Activated CD4-positive, alpha-beta T cell treated with anti-CD3 and anti-CD28 coated beads, Interleukin-2, amount 10 ng/mL, durations not matched to agents 24 days and 14 days (primary cell): Measurements from ENCODE around the gene BAZ1B. TPM values are rescaled to one million over a fixed set of nuclear protein-coding genes. Genes with fewer than 3 reads are reported as not detected.
"Not testable (repeated sequence)": the region's sequence is repeated elsewhere in the genome, so short reads cannot be mapped to it uniquely, and the experiment has no call there.

ENCODE experiments used
- DNase-seq: peaks from one replicate; pipeline ENCODE4 v3.0.0; 2022
- H3K27ac Mint-ChIP-seq: one replicate; pipeline ENCODE4 v1.8.0; 2022; ENCODE audit warnings: mild to moderate bottlenecking, mixed read lengths
- H3K27me3 Mint-ChIP-seq: one replicate; pipeline ENCODE4 v1.8.0; 2022; ENCODE audit warnings: mixed read lengths
- H3K36me3 Mint-ChIP-seq: one replicate; pipeline ENCODE4 v1.8.0; 2022; ENCODE audit warnings: low read depth, mild to moderate bottlenecking, mixed read lengths
- H3K4me1 Mint-ChIP-seq: one replicate; pipeline ENCODE4 v1.8.0; 2021; ENCODE audit warnings: mixed read lengths
- H3K4me3 Mint-ChIP-seq: one replicate; pipeline ENCODE4 v1.8.0; 2022; ENCODE audit warnings: mild to moderate bottlenecking, moderate library complexity, mixed read lengths
- H3K9me3 Mint-ChIP-seq: one replicate; pipeline ENCODE4 v1.8.0; 2021; ENCODE audit warnings: mixed read lengths
- intact Hi-C: fragments of 100-400 bp; cut with micrococcal nuclease; formaldehyde crosslinking; loops from one replicate; pipeline ENCODE4 v1.15.1; 2023
- total RNA-seq: library from RNA; stranded (reverse); gene quantifications from 2 replicates; pipeline ENCODE4 v1.2.3, GENCODE V29; 2022

Gene BAZ1B
- total RNA-seq, 1 donor from 2014 or later: 112 TPM

DNA sequence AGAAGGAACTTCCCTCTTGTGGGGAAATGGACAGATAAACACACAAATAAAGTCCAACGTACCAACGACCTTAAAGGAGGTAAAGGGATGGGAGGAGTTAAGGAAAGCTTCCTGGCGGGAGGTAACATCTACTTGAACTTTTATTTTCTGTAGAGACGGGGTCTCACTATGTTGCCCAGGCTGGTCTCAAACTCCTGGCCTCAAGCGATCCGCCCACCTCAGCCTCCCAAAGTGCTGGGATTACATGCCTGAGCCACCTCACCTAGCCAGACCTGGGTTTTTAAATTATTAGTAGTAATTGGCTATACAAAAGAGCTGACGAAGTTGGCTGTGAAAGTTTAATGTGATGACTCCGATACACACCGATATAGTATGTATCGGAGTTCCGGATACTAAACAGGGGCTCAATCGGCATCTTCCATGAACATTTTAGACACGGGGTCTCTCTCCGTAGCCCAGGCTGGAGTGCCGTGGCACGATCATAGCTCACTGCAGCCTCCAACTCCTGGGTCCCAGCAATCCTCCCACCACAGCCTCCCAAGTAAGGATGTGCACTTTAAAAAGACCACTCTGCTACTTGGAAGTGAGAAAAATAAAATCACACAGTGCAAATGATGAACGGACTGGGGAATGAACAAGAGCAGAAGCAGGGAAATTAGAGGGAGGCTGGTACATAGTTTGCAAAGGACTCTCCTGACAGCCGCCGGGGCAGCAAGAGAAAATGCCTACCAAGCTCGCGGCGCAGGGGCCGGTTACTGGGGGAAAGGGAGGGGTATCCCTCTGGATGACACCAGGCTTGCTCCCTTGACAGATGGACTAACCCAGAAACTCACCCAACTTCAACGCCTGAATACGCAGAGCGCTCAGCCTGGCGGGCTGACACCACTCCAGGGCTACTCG is 34.4 kb upstream of the BAZ1B start:
- H3K4me1 Mint-ChIP-seq: peaks cover 29% of the 10 kb centered on the region

DNA sequence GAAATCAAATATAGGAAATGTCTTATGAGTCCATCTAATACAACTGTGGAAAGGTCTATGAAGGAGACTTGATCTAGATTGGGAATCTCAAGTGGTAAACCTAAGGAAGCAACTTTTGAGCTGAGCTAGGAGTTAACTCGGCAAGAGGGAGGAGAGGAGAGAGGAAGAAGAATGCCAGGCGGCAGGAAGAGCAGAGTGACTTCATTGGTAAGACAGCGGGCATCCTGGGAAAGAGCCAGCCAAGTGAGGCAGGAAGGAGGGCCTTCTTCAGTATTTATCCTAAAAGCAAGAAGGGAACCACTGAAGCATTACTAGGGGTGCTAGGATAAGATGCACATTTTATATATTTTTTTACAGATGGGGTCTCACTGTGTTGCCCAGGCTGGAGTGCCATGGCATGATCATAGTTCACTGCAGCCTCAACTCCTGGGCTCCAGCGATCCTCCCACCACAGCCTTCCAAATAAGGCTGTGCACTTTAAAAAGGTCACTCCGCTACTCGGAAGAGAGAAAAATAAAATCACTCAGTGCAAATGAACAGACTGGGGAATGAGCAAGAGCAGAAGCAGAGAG is 33.4 kb upstream of the BAZ1B start:
- intact Hi-C loops: no loop called here
- peak overlapping the region; percentile 67 for H3K27ac Mint-ChIP-seq

More for the DNA sequence above, 34.4 kb upstream of the BAZ1B start:
- H3K4me3 Mint-ChIP-seq: peak overlapping the region; percentile 89
- no peaks in the 10 kb centered on the region for H3K9me3 Mint-ChIP-seq
- peaks cover 17% of the 10 kb centered on the region for H3K36me3 Mint-ChIP-seq
- no peak for DNase-seq
- H3K27me3 Mint-ChIP-seq: no peaks in the 10 kb centered on the region
- peak overlapping the region; percentile 79 for H3K27ac Mint-ChIP-seq
- intact Hi-C loops: loop anchor here (1.0 kb wide), 4 partner anchors 22 to 182 kb away; partner anchors contain the start of genes ABHD11, BAZ1B, BUD23 and DNAJC30

DNA sequence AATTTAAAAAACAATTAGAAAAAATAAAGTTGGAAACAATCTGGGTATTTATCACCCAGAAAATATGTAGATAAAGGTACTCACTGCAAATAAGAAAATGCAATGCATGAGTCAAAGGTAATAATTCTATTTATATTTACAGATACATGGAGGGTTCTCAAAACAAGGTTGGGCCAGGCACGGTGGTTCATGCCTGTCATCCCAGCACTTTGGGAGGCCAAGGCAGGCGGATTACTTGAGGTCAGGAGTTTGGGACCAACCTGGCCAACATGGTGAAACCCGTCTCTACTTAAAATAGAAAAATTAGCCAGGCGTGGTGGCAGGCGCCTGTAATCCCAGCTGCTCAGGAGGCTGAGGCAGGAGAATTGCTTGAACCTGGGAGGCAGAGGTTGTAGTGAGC is 28.0 kb upstream of the BAZ1B start:
- H3K27me3 Mint-ChIP-seq, H3K9me3 Mint-ChIP-seq, DNase-seq, intact Hi-C loops, H3K27ac Mint-ChIP-seq, H3K4me3 Mint-ChIP-seq: not testable (repeated sequence)
- H3K4me1 Mint-ChIP-seq: peaks cover 29% of the 10 kb centered on the region
- H3K36me3 Mint-ChIP-seq: peaks cover 38% of the 10 kb centered on the region

More for the DNA sequence above, 33.4 kb upstream of the BAZ1B start:
- DNase-seq: no peak
- peak overlapping the region; percentile 89 for H3K4me3 Mint-ChIP-seq
- no peaks in the 10 kb centered on the region for H3K9me3 Mint-ChIP-seq
- peaks cover 29% of the 10 kb centered on the region for H3K4me1 Mint-ChIP-seq
- peaks cover 20% of the 10 kb centered on the region for H3K36me3 Mint-ChIP-seq
- no peaks in the 10 kb centered on the region for H3K27me3 Mint-ChIP-seq

- no peak overlapping the region for H3K27ac Mint-ChIP-seq
- H3K9me3 Mint-ChIP-seq: no peaks in the 10 kb centered on the region
- H3K4me3 Mint-ChIP-seq: no peak overlapping the region
These were observed 27.1 kb upstream of the BAZ1B start for GRCh38 chr7:73549176-73549575.

DNA sequence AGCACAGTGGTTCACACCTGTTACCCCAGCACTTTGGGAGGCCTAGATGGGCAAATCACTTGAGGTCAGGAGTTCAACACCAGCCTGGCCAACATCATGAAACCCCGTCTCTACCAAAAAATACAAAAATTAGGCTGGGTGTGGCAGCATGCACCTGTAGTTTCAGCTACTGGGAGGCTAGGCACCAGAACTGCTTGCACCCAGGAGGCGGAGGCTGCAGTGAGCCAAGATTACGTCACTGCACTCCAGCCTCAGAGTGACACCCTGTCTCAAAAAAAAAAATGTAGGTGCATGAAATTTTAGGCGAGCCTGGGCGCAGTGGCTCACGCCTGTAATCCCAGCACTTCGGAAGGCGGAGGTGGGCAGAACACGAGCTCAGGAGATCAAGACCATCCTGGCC is 25.7 kb upstream of the BAZ1B start:
- DNase-seq: no peak
- Mint-ChIP-seq H3K36me3 (peaks cover 36% of the 10 kb centered on the region), H3K9me3 (no peaks in the 10 kb centered on the region), H3K27me3 (no peaks in the 10 kb centered on the region), H3K4me1 (peaks cover 21% of the 10 kb centered on the region), H3K27ac (no peak overlapping the region), H3K4me3 (no peak overlapping the region)
- intact Hi-C loops: no loop called here

More at GRCh38 chr7:73549176-73549575, 27.1 kb upstream of the BAZ1B start:
- H3K36me3 Mint-ChIP-seq: peaks cover 35% of the 10 kb centered on the region
- peaks cover 23% of the 10 kb centered on the region for H3K4me1 Mint-ChIP-seq
- no peaks in the 10 kb centered on the region for H3K27me3 Mint-ChIP-seq
- DNase-seq: no peak
- intact Hi-C loops: no loop called here

DNA sequence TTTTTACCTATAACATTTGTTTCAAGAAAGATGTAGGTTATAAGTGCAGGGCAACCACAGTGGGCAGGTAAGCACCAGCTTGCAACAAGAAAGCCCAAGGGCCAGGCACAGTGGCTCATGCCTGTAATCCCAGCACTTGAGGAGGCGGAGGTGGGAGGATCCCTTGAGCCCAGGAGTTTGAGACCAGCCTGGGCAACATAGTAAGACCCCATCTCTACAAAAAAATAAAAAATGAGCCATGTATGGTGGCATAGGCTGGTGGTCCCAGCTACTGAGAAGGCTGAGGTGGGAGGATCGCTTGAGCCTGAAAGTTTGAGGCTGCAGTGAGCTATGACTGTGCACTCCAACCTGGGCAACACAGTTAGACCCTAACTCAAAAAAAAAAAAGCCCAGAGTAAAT is 22.6 kb upstream of the BAZ1B start:
- Mint-ChIP-seq H3K4me3 (no peak overlapping the region), H3K36me3 (peaks cover 49% of the 10 kb centered on the region), H3K4me1 (peaks cover 19% of the 10 kb centered on the region), H3K27me3 (no peaks in the 10 kb centered on the region), H3K9me3 (no peaks in the 10 kb centered on the region), H3K27ac (no peak overlapping the region)
- intact Hi-C loops: no loop called here
- no peak for DNase-seq

GRCh38 chr7:73541722-73542121 is 19.6 kb upstream of the BAZ1B start:
- Mint-ChIP-seq H3K36me3 (peaks cover 59% of the 10 kb centered on the region), H3K27me3 (no peaks in the 10 kb centered on the region), H3K4me1 (peaks cover 4% of the 10 kb centered on the region), H3K27ac (no peak overlapping the region), H3K9me3 (no peaks in the 10 kb centered on the region), H3K4me3 (no peak overlapping the region)
- intact Hi-C loops: no loop called here
- no peak for DNase-seq

- intact Hi-C loops: no loop called here
- H3K27me3 Mint-ChIP-seq: no peaks in the 10 kb centered on the region
These were observed 17.6 kb upstream of the BAZ1B start for GRCh38 chr7:73539709-73540108.

GRCh38 chr7:73538510-73538909 is 16.4 kb upstream of the BAZ1B start:
- H3K27me3 Mint-ChIP-seq, DNase-seq, H3K4me3 Mint-ChIP-seq, intact Hi-C loops, H3K9me3 Mint-ChIP-seq, H3K4me1 Mint-ChIP-seq, H3K27ac Mint-ChIP-seq: not testable (repeated sequence)
- peaks cover 57% of the 10 kb centered on the region for H3K36me3 Mint-ChIP-seq

More at GRCh38 chr7:73539709-73540108, 17.6 kb upstream of the BAZ1B start:
- no peaks in the 10 kb centered on the region for H3K9me3 Mint-ChIP-seq
- peaks cover 60% of the 10 kb centered on the region for H3K36me3 Mint-ChIP-seq
- no peaks in the 10 kb centered on the region for H3K4me1 Mint-ChIP-seq
- no peak for DNase-seq
- H3K27ac Mint-ChIP-seq: no peak overlapping the region
- no peak overlapping the region for H3K4me3 Mint-ChIP-seq

DNA sequence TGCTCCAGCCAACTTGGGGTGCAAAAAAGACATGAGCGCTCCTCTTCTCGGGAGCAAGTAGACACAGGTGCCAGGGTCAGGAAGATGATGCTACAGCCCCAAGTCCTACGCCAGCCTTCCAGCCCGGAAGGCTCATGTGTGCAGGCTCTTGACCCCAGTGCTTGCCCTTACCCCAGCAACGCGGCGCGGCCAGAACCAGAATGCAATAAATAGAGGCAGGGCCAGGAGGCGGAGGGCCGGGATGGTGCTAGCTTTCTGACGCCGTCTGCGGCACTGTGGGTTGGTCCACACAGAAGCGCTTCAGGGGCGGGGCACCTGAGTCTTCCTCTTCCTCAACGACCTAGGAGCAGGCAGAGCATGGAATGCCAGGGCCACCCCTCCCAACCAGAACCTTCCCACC is 15.0 kb upstream of the BAZ1B start:
- H3K36me3 Mint-ChIP-seq: peaks cover 50% of the 10 kb centered on the region
- no peak for DNase-seq
- no peaks in the 10 kb centered on the region for H3K27me3 Mint-ChIP-seq
- H3K4me3 Mint-ChIP-seq: no peak overlapping the region
- H3K4me1 Mint-ChIP-seq: no peaks in the 10 kb centered on the region
- no peaks in the 10 kb centered on the region for H3K9me3 Mint-ChIP-seq
- no peak overlapping the region for H3K27ac Mint-ChIP-seq
- intact Hi-C loops: no loop called here

DNA sequence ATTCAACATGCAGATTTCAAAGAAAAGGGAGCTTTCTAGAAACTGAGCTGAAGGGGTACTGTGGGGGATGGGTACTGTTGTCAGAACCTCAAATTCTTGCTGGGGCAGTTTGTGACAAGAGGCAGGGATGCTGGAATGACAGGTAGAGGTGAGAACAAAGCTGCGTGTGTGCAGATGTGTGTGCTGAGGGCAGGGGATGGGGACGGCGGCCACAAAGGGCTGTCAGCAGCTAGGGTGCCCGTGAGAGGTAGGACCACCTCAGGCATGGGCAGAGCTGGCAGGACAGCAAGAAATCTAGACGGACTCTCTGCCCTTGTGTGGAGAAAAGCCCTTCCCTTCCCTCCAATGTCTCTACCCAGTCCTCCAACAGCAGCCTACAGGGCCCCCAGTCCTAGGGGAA is 14.4 kb upstream of the BAZ1B start:
- H3K36me3 Mint-ChIP-seq: peaks cover 45% of the 10 kb centered on the region
- no peak overlapping the region for H3K4me3 Mint-ChIP-seq
- no peak overlapping the region for H3K27ac Mint-ChIP-seq
- no peaks in the 10 kb centered on the region for H3K9me3 Mint-ChIP-seq
- H3K27me3 Mint-ChIP-seq: no peaks in the 10 kb centered on the region
- intact Hi-C loops: no loop called here
- no peaks in the 10 kb centered on the region for H3K4me1 Mint-ChIP-seq
- no peak for DNase-seq

DNA sequence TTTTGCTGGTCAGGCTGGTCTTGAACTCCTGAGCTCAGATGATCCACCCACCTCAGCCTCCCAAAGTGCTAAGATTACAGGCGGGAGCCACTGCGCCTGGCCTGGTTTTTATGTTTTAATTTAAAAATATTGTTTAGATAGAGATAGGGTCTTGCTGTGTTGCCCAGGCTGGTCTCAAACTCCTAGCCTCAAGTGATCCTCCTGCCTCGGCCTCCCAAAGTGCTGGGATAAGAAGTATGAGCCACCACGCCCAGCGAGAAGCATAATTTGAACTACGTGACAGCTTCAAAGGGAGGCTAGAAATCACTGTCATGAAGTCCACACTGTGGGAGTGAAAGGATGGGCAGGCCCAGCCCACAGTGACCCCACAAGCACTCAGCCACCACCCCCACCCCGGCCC is 13.8 kb upstream of the BAZ1B start:
- H3K4me1 Mint-ChIP-seq, H3K27me3 Mint-ChIP-seq, intact Hi-C loops, DNase-seq, H3K9me3 Mint-ChIP-seq, H3K4me3 Mint-ChIP-seq, H3K27ac Mint-ChIP-seq: not testable (repeated sequence)
- H3K36me3 Mint-ChIP-seq: peaks cover 42% of the 10 kb centered on the region

GRCh38 chr7:73533742-73534141 is 11.6 kb upstream of the BAZ1B start:
- DNase-seq: no peak
- H3K9me3 Mint-ChIP-seq: no peaks in the 10 kb centered on the region
- no peaks in the 10 kb centered on the region for H3K27me3 Mint-ChIP-seq

GRCh38 chr7:73532224-73532623 is 10.1 kb upstream of the BAZ1B start:
- Mint-ChIP-seq H3K36me3 (peaks cover 16% of the 10 kb centered on the region), H3K27me3 (no peaks in the 10 kb centered on the region), H3K4me1 (peaks cover 6% of the 10 kb centered on the region), H3K9me3 (no peaks in the 10 kb centered on the region), H3K27ac (no peak overlapping the region), H3K4me3 (no peak overlapping the region)
- intact Hi-C loops: no loop called here
- no peak for DNase-seq

More at GRCh38 chr7:73533742-73534141, 11.6 kb upstream of the BAZ1B start:
- intact Hi-C loops: no loop called here
- H3K4me1 Mint-ChIP-seq: no peaks in the 10 kb centered on the region
- no peak overlapping the region for H3K4me3 Mint-ChIP-seq
- H3K27ac Mint-ChIP-seq: no peak overlapping the region
- peaks cover 29% of the 10 kb centered on the region for H3K36me3 Mint-ChIP-seq
